Keratinocyte (primary cell): ENCODE data around the gene MADCAM1.

Experiments used
- CTCF ChIP-seq, 3 experiments: IDR thresholded peaks in 1 of 3; conservative IDR thresholded peaks in 1 of 3; optimal IDR thresholded peaks in 1 of 3; 2 replicates in 2 of 3; 3 replicates in 1 of 3; pipeline versions ENCODE3 to v1.5.1; 2011; ENCODE audit warnings: low read length in 3 of 3, mild to moderate bottlenecking in 3 of 3, moderate library complexity in 2 of 3, control low read depth in 1 of 3, inconsistent platforms in 1 of 3; ENCODE audit not compliant: insufficient read depth in 2 of 3; ENCODE audit errors: extremely low read depth in 1 of 3
- EZH2 ChIP-seq: IDR thresholded peaks from one replicate; pipeline ENCODE4 v1.6.1; 2012; ENCODE audit warnings: inconsistent platforms, mild to moderate bottlenecking, low read length, moderate library complexity

DNA sequence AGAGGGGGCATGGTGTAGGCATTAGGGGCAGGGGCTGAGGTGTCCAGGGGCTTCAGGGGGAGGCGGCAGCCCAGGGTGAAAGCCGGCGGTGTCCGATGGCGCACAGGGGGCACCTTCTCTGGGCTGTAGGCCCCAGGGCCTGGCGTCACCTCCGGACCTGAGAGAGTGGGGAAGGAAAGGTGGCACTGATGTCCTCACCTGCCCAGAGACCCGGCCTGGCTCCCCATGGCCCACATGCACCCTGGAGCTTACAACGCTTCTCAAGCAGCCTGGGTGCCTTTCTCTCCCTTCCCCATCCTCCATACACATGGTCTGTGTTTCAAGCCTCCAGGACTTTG is 32.1 kb upstream of the MADCAM1 start:
- TF ChIP-seq CTCF (optimal IDR thresholded peaks at IDR 0.05 in 1 of 3, IDR thresholded peaks at IDR 0.05 in 1 of 3, conservative IDR thresholded peaks at IDR 0.05 in 1 of 3; ENCODE audit: extremely low read depth in 1 of 3, insufficient read depth in 2 of 3, low read length in 3 of 3), result no peak
- no peak for TF ChIP-seq EZH2
